ENCODE data around the gene SESN3.
"Not testable (repeated sequence)": the region's sequence is repeated elsewhere in the genome, so short reads cannot be mapped to it uniquely, and the experiment has no call there.

Gene SESN3

GRCh38 chr11:95251896-95252295 is 20.9 kb upstream of the SESN3 start:
- in situ Hi-C loops (cut with HindIII; ENCODE audit: low sequenced_read_pairs) = not testable (repeated sequence)

GRCh38 chr11:95248666-95249467 is 17.9 kb upstream of the SESN3 start:
- in situ Hi-C loops (cut with HindIII; ENCODE audit: low sequenced_read_pairs) = no loop called here

GRCh38 chr11:95247883-95248282 is 16.9 kb upstream of the SESN3 start:
- in situ Hi-C loops (cut with HindIII; ENCODE audit: low sequenced_read_pairs) = no loop called here

- in situ Hi-C loops (cut with HindIII; ENCODE audit: low sequenced_read_pairs) = no loop called here
Measured at GRCh38 chr11:95247127-95247684, 16.2 kb upstream of the SESN3 start.

- in situ Hi-C loops (cut with HindIII; ENCODE audit: low sequenced_read_pairs) = no loop called here
Measured at GRCh38 chr11:95245581-95245980, 14.6 kb upstream of the SESN3 start.

GRCh38 chr11:95245038-95245437 is 14.0 kb upstream of the SESN3 start:
- in situ Hi-C loops (cut with HindIII; ENCODE audit: low sequenced_read_pairs) = no loop called here

GRCh38 chr11:95243673-95244072 is 12.7 kb upstream of the SESN3 start:
- in situ Hi-C loops (cut with HindIII; ENCODE audit: low sequenced_read_pairs) = no loop called here

- in situ Hi-C loops (cut with HindIII; ENCODE audit: low sequenced_read_pairs) = no loop called here
Measured at GRCh38 chr11:95242845-95243605, 12.0 kb upstream of the SESN3 start.

GRCh38 chr11:95242091-95242844 is 11.3 kb upstream of the SESN3 start:
- in situ Hi-C loops (cut with HindIII; ENCODE audit: low sequenced_read_pairs) = no loop called here

- in situ Hi-C loops (cut with HindIII; ENCODE audit: low sequenced_read_pairs) = no loop called here
Measured at GRCh38 chr11:95241681-95242081, 10.7 kb upstream of the SESN3 start.

GRCh38 chr11:95239871-95240649 is 9.1 kb upstream of the SESN3 start:
- in situ Hi-C loops (cut with HindIII; ENCODE audit: low sequenced_read_pairs) = no loop called here

- in situ Hi-C loops (cut with HindIII; ENCODE audit: low sequenced_read_pairs) = no loop called here
Measured at GRCh38 chr11:95232666-95233065, 1.7 kb upstream of the SESN3 start.

GRCh38 chr11:95231881-95232605 is 1.0 kb upstream of the SESN3 start:
- in situ Hi-C loops (cut with HindIII; ENCODE audit: low sequenced_read_pairs) = no loop called here

- in situ Hi-C loops (cut with HindIII; ENCODE audit: low sequenced_read_pairs) = no loop called here
Measured at GRCh38 chr11:95230810-95231126, 234 bp downstream of the SESN3 start.

- in situ Hi-C loops (cut with HindIII; ENCODE audit: low sequenced_read_pairs) = no loop called here
Measured at GRCh38 chr11:95229993-95230809, 801 bp downstream of the SESN3 start.

- in situ Hi-C loops (cut with HindIII; ENCODE audit: low sequenced_read_pairs) = no loop called here
Measured at GRCh38 chr11:95229199-95229992, 1.6 kb downstream of the SESN3 start.

- in situ Hi-C loops (cut with HindIII; ENCODE audit: low sequenced_read_pairs) = no loop called here
Measured at GRCh38 chr11:95228081-95228749, 2.8 kb downstream of the SESN3 start.

- in situ Hi-C loops (cut with HindIII; ENCODE audit: low sequenced_read_pairs) = not testable (repeated sequence)
Measured at GRCh38 chr11:95227060-95227459, 3.9 kb downstream of the SESN3 start.

Data from endothelial cell of hepatic sinusoid (primary cell).